SU-DHL-6 (cell line): ENCODE measurements around the gene RAPGEF5.

Experiments used
- CTCF ChIP-seq: fragments of 200-600 bp; sonication (generic); IDR thresholded peaks from one replicate; pipeline ENCODE4 v1.5.1; 2017; ENCODE audit warnings: antibody characterized with exemption, mild to moderate bottlenecking, low read length, moderate library complexity; ENCODE audit not compliant: insufficient read depth, poor library complexity, severe bottlenecking
- EZH2phosphoT487 ChIP-seq: fragments of 200-600 bp; sonication (generic), shearing (Covaris generic); conservative IDR thresholded peaks from 2 replicates; pipeline ENCODE4 v1.6.1; 2018; ENCODE audit warnings: mild to moderate bottlenecking, antibody characterized with exemption, low read length, moderate library complexity, mixed read lengths

DNA sequence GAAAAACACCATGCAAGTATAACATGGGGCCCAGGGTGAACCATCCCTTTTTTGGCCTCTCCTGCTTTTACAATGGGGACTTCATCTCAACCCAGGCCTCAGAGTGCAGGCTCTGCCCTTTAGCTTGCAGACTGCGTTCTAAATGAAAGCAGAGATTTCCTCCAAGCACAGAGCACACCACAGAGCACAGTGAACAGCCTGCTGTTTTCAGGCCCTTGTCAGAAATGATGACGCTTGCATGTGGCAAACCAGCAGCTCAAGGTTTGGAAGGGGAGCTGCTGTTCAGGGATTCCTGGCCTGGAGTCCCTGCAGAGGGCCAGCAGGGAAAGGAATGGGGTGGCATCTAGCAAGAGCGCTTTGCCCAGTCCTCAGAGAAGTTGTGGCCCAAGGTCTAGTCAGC lies 243.9 kb downstream of the RAPGEF5 start:
- no peak for TF ChIP-seq CTCF
- no peak for TF ChIP-seq EZH2phosphoT487
